ENCODE results near the gene MED13L. TPM values are rescaled to one million over a fixed set of nuclear protein-coding genes. Genes with fewer than 3 reads are reported as not detected.
A peak's percentile ranks its signal among the peaks of the same experiment; 100 is the strongest.
"Not testable (repeated sequence)": the region's sequence is repeated elsewhere in the genome, so short reads cannot be mapped to it uniquely, and the experiment has no call there.

The MED13L gene
- total RNA-seq, 2 experiments from 2014 or later, result 39.5 to 41.8 TPM

DNA sequence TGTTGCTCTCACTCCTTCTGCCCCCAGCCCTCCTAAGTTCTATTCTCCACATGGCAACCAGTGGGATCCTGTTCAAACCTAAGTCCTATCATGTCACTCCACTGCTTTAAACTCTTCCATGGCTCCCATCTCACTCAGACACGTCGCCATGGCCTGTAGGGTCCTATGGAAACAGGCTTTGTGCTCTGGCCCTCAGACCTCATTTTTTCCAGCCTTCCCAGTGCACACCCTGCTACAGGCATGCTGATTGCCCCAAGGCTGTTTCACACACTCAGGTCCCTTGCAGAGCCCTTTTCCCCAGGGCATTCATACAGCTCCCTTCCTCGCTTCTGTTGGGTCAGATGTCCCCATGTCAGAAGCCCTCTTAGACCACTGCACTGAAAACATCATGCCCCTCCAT is 11.2 kb upstream of the MED13L start:
- no peak for DNase-seq
- CTCF ChIA-PET, result no interaction called here
- no peaks in the 10 kb centered on the region for H3K27me3 Mint-ChIP-seq
- H3K4me3 Mint-ChIP-seq, result no peak overlapping the region
- POLR2A ChIA-PET, result no interaction called here
- H3K9me3 Mint-ChIP-seq, result no peaks in the 10 kb centered on the region
- no peaks in the 10 kb centered on the region for H3K4me1 Mint-ChIP-seq (ENCODE audit: low read depth)
- H3K36me3 Mint-ChIP-seq (ENCODE audit: low read depth), result no peaks in the 10 kb centered on the region
- ATAC-seq, result no peak
- intact Hi-C loops (cut with micrococcal nuclease), result no loop called here
- H3K27ac Mint-ChIP-seq, result no peak overlapping the region
- TF ChIP-seq, protein P1, sequence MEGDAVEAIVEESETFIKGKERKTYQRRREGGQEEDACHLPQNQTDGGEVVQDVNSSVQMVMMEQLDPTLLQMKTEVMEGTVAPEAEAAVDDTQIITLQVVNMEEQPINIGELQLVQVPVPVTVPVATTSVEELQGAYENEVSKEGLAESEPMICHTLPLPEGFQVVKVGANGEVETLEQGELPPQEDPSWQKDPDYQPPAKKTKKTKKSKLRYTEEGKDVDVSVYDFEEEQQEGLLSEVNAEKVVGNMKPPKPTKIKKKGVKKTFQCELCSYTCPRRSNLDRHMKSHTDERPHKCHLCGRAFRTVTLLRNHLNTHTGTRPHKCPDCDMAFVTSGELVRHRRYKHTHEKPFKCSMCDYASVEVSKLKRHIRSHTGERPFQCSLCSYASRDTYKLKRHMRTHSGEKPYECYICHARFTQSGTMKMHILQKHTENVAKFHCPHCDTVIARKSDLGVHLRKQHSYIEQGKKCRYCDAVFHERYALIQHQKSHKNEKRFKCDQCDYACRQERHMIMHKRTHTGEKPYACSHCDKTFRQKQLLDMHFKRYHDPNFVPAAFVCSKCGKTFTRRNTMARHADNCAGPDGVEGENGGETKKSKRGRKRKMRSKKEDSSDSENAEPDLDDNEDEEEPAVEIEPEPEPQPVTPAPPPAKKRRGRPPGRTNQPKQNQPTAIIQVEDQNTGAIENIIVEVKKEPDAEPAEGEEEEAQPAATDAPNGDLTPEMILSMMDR (IDR thresholded peaks at IDR 0.05), result no peak

DNA sequence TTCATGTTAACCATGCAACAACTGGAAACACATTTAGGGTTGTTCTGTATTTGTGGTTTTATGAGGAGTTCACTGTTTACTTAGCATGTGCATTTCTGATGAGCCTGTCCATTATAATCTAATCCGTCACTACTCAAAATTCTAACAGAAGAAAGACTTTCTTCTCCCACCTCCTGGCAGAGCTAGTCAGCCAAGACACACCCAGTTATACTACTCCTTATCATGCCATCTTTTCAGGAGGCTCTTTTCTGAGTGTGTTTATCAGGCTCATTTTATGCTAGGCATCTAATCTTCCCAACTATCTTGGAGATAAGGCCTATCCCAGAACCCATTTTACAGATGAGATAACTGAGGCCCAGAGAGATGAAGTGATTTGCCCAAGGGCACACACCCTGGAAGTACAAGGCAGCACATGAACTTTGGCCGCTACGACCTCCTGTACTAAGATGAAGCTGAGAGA is 10.4 kb upstream of the MED13L start:
- no peaks in the 10 kb centered on the region for H3K36me3 Mint-ChIP-seq (ENCODE audit: low read depth)
- no peaks in the 10 kb centered on the region for H3K27me3 Mint-ChIP-seq
- H3K4me3 Mint-ChIP-seq, result no peak overlapping the region
- no peak for ATAC-seq
- H3K9me3 Mint-ChIP-seq, result no peaks in the 10 kb centered on the region
- no peak for DNase-seq
- TF ChIP-seq, protein P1 (IDR thresholded peaks at IDR 0.05), result no peak
- H3K4me1 Mint-ChIP-seq (ENCODE audit: low read depth), result peaks cover 2% of the 10 kb centered on the region
- H3K27ac Mint-ChIP-seq, result no peak overlapping the region
- ChIA-PET POLR2A (no interaction called here), CTCF (no interaction called here)
- intact Hi-C loops (cut with micrococcal nuclease), result no loop called here

DNA sequence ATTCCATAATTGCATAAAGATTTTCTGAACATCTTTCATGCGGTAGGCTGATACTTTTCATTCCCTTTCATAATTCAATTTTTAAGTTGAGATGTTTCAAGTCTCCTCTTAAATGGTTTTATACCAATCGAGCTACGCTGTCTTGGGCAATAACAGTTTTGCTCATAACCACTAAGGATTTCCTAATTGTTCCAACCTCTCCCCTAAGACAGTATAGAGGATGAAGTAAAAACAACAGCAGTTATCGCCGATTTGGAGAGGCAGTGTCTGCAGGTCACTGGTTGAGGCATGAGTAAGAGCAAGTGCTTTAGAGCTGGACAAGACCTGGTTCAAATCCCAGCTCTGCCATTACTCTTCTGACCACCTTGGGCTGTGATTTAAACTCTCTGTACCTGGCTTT is 6.9 kb upstream of the MED13L start:
- no peak for ATAC-seq
- TF ChIP-seq, protein P1 (IDR thresholded peaks at IDR 0.05), result no peak
- H3K36me3 Mint-ChIP-seq (ENCODE audit: low read depth), result no peaks in the 10 kb centered on the region
- POLR2A ChIA-PET, result no interaction called here
- no peak overlapping the region for H3K4me3 Mint-ChIP-seq
- peaks cover 10% of the 10 kb centered on the region for H3K4me1 Mint-ChIP-seq (ENCODE audit: low read depth)
- CTCF ChIA-PET, result no interaction called here
- H3K27me3 Mint-ChIP-seq, result no peaks in the 10 kb centered on the region
- H3K9me3 Mint-ChIP-seq, result no peaks in the 10 kb centered on the region
- no peak for DNase-seq
- H3K27ac Mint-ChIP-seq, result no peak overlapping the region
- intact Hi-C loops (cut with micrococcal nuclease), result no loop called here

DNA sequence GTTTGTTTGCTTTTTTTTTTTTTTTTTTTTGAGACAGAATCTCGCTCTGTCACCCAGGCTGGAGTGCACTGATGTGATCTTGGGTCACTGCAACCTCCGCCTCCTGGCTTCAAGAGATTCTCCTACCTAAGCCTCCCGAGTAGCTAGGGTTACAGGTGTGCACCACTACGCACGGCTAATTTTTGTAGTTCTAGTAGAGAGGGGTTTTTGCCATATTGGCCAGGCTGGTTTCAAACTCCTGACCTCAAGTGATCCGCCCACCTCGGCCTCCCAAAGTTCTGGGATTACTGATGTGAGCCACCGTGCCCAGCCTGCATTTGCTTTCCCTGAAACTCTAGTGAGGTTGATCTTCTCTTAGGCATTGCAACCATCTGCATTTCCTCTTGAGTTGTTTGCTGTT is 6.4 kb upstream of the MED13L start:
- intact Hi-C loops (cut with micrococcal nuclease); H3K27ac Mint-ChIP-seq: not testable (repeated sequence)

DNA sequence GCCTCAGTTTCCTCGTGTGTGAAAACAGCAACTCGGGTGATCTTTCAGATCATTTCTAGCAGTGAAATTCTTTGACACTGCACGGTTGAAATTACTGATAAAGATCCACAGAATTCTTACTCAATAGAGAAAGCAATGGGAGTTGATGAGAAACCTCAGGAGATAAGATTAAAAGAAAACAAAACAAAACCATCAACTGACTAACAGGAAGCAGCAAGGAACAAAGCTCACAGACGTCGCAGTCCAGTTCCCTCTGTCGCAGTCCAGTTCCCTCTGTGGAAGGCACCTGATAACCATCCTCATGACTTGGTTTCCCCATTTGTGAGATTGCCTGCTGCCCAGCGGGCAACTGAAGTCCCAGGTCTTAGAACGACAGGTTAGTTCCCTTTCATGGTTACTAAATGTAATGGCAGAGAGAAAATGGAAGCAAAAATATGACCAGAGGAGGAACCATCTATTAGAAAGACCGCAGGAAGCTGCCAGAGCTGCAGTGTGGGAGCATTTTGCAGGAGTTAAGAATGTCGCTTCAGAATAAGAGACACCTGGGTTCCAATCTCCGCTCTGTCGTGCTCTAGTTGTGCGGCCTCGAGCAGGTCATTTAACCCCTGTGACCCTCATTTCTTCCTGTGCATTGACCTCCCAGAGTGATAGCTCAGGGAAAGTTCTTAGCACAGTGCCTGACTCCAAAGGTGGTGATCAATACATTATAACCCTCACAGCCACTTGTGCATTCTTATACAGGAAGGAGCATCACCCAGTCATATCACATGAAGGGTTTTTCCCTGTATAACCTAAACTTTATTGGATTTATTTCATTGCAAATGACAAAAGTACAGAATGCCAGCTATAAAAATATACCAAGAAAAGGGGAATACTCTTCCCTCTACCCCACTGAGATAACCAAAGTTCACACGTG is 5.1 kb upstream of the MED13L start:
- DNase-seq (no peak), ATAC-seq (no peak)
- POLR2A ChIA-PET, result interaction anchor here (0.7 kb wide), 1 partner anchor 326 kb away, joined by 3 read pairs; no protein-coding TSS in a partner anchor
- intact Hi-C loops (cut with micrococcal nuclease), result no loop called here
- Mint-ChIP-seq H3K27me3 (no peaks in the 10 kb centered on the region), H3K4me1 (ENCODE audit: low read depth) (peaks cover 12% of the 10 kb centered on the region), H3K9me3 (no peaks in the 10 kb centered on the region), H3K4me3 (peak overlapping the region; percentile 1), H3K36me3 (ENCODE audit: low read depth) (no peaks in the 10 kb centered on the region), H3K27ac (no peak overlapping the region)
- TF ChIP-seq, protein P1 (IDR thresholded peaks at IDR 0.05), result no peak
- CTCF ChIA-PET, result interaction anchor here (0.6 kb wide), 1 partner anchor 43 kb away, joined by 3 read pairs; no protein-coding TSS in a partner anchor

More for the DNA sequence above, 6.4 kb upstream of the MED13L start:
- H3K4me3 Mint-ChIP-seq; H3K9me3 Mint-ChIP-seq; ATAC-seq; H3K27me3 Mint-ChIP-seq; POLR2A ChIA-PET; DNase-seq; CTCF ChIA-PET; H3K36me3 Mint-ChIP-seq (ENCODE audit: low read depth); H3K4me1 Mint-ChIP-seq (ENCODE audit: low read depth): not testable (repeated sequence)

Measured in activated CD8-positive, alpha-beta T cell treated with anti-CD3 and anti-CD28 coated beads for 36 hours (primary cell).